Myocyte (in vitro differentiated cells): Measurements from ENCODE around the gene PIK3IP1. TPM values are rescaled to one million over a fixed set of nuclear protein-coding genes. Genes with fewer than 3 reads are reported as not detected.
A peak's percentile ranks its signal among the peaks of the same experiment; 100 is the strongest.
"Not testable (repeated sequence)": the region's sequence is repeated elsewhere in the genome, so short reads cannot be mapped to it uniquely, and the experiment has no call there.

Source experiments
- DNase-seq: peaks from one replicate; pipeline ENCODE4 v3.0.0-alpha.2; 2012; ENCODE audit warnings: low read depth
- polyA plus RNA-seq: library from polyadenylated mRNA; unstranded; fragments of >200 nt; gene quantifications from one replicate; pipeline ENCODE4 v1.2.1, GENCODE V29; 2012; ENCODE audit warnings: missing spikeins
- total RNA-seq: library from RNA; depleted of rRNA; stranded (reverse); fragments of >200 nt; gene quantifications from 2 replicates; pipeline ENCODE4 v1.2.3, GENCODE V29; 2014

Gene PIK3IP1, protein sequence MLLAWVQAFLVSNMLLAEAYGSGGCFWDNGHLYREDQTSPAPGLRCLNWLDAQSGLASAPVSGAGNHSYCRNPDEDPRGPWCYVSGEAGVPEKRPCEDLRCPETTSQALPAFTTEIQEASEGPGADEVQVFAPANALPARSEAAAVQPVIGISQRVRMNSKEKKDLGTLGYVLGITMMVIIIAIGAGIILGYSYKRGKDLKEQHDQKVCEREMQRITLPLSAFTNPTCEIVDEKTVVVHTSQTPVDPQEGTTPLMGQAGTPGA
- total RNA-seq: 10.9 and 16.0 TPM in 2 replicates
- polyA plus RNA-seq: 33.3 TPM

DNA sequence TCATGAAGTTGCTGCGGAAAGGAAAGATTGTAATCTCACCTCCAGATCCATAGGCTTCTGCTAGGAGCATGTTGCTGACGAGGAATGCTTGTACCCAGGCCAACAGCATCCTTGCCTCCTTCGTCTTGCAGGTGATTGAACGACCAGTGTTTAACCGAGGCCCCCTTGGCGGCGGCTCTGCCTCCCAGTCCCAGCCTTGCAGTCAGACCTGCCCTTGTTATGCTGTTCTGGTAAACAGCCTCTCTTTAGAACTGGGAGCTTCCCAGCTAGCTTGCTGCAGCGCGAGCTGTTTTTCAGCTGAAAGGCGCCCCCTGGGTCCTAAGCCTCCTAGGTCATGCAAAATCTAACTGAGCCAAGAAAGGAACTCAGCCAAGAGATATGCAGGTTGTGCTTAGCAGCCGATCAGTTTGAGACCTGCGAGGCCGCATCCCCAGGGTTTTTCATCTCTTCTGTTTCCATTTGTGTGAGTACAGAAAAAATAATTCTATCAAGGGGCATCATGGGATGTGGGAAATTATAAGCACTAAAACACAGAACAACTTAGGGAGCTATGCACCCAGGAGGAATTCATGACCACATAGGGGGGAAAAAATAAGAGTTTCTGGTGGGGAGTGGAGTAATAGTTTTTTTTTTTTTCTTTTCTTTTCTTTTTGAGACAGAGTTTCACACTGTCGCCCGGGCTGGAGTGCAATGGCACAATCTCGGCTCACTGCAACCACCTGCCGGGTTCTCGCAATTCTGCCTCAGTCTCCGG is at the start of gene PIK3IP1:
PIK3IP1 (minus strand) TSS at position 253 of the 754 bp plus-strand sequence; CDS start at position 109, 144 bp downstream.
- DNase-seq: peak; percentile 84

GRCh38 chr22:31341386-31342088 is 49.2 kb upstream of the PIK3IP1 start:
- no peak for DNase-seq

DNA sequence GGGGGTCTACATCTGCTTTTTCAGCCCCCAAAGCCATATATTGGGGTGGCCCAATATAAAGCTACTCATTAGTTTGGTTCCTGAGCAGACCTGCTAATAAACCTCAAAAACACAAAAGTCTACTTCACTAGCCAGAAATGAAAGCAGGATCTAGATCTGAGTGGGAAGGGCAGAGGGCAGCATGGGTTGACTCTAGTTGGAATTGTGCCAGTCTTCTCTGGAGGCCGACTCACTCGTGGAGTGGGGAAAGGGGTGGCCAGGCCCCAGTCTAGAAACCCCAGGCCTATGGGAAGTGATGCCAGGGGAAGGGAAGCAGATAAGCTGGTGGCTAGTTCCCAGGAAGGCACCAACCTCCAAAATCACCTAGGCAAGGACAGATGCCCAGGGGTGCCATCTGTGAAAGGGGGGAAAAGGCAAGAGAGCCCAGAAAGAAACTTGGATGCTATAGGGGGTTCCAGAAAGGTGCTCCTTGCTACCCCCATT is 48.5 kb upstream of the PIK3IP1 start:
- DNase-seq: no peak

DNA sequence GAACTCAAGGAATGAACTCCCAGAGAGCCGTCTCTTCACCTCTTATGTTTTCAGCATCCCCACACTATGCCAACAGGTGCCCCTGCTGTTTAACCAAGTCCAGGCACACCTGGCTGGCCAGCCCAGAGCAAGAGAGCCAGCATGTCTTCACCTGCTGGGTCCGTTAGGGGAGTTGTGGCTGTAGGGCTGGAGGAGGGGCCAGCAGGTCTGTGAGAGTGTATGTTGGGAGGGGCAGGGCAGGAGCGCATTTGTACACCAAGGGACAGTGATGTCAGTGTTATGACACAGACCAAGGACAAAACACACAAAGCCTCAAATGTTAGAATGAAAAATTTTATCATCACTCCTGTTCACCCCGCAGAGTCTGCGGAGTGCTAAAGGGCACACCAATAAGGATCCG is 48.1 kb upstream of the PIK3IP1 start:
- DNase-seq: no peak

DNA sequence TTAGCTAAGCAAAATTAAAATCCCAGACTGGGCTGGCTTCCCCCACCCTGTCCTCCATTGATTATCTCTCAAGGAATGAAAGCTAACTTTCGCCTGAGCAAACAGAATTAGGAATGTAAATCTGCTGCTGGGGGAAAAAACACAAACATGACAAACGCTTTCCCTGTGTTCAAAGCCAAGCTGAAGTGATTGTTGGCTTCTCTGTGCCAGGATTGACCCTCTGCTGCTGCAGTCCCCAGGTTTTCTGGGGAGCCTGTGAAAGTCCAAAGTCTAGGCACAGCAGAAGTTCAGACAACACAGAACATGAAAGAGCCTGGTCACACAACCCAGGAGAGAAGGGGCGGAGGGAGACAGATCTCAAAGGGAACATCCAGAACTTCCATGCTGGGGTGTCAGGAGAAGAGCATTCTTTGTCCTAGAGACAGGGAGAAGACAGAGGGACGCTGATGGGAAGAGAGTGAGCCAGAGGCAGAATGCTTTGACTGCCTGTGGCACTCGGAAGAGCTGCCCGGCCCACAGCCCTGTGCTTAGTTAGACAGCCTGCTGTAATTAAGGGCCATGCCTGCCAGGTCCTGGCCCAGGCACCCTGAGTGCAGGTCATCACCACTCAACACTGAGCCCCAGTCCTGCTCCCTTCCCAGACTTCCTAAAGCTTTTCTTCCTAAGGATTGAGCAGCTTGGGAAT is 47.0 kb upstream of the PIK3IP1 start:
- DNase-seq: no peak

DNA sequence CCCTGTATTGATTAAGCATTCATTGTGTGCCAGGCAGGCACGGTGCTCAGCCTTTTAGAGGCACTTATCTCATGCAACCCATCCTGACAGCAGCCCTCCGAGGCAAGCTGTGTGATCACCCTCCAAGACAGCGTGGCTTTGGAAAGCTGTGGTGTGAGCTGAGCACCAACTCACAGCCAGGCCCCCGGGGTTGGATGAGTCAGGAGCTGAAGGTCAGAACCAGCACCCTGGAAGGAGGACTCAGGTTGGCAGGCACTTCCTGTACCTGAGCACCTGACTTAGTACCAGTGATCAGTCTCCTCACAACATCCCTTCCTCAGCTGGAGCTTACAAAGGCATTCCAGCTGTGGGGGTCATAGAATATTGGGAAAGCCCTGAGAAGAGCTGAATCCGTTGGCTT is 44.9 kb upstream of the PIK3IP1 start:
- DNase-seq: no peak

DNA sequence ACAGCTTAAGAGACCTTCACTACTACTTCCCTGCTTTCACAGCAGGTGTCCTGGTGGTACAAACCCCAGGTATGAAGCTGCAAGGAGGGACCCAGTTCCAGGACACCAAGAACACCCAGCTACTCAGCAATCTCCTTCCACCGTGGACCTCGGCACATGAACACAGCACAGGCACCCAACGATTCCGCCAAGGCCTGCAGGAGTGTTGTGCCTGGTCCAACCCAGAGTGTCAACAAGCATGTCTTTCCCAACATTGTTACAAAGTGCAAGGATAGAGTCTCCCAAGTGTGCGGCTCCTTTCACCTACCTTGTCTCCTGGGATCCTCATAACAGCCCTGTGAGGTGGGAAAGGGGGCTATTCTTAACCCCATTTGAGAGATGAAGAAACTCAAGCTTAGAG is 42.0 kb upstream of the PIK3IP1 start:
- no peak for DNase-seq

GRCh38 chr22:31333641-31334040 is 41.4 kb upstream of the PIK3IP1 start:
- DNase-seq: no peak

DNA sequence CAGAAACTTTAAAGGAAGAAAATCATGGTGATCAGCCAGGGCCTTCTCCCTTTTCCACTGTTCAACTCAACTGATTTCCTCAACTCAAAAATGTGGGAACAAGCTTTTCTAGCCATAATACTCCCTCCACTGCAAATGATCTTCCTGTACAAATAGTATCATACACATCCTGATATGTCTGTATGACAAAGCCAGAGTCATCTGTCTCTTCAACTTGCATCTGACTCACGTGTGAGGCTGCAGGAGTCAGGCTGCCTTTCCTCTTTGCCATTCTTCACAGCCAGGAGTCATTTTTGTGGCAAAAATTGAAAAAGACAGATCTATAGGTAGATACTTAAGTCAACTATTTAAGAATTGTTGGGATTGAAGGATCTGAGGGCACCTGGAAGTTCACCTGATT is 40.6 kb upstream of the PIK3IP1 start:
- no peak for DNase-seq

- DNase-seq: peak; percentile 76
These were observed 39.7 kb upstream of the PIK3IP1 start for GRCh38 chr22:31332010-31332409.

- peak; percentile 55 for DNase-seq
These were observed 37.3 kb upstream of the PIK3IP1 start for GRCh38 chr22:31329453-31330215.

- DNase-seq: peak; percentile 92
These were observed 36.7 kb upstream of the PIK3IP1 start for GRCh38 chr22:31329029-31329428.

- DNase-seq: no peak
These were observed 36.3 kb upstream of the PIK3IP1 start for GRCh38 chr22:31328544-31328960.

GRCh38 chr22:31327806-31328543 is 35.7 kb upstream of the PIK3IP1 start:
- peak; percentile 53 for DNase-seq

DNA sequence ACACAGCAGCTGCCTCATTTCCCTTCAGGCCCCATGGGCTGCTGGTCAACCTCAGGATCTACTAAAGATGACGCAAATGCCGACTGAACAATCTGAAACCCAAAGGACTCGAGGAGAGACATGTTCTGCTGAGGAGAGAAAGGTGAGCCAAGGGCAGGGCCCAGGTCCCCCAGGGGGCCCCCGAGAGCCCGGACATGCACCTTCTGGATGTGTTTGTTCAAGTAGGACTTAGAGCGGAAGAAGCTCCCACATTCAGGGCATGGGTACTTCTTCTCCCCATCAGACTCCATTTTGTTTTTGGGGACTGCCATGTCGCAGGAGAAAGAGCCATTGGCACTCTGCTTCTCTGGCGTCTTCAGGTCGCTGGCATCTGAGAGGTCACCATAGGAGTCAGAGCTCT is 34.6 kb upstream of the PIK3IP1 start:
- DNase-seq: peak; percentile 54

GRCh38 chr22:31323578-31324550 is 31.6 kb upstream of the PIK3IP1 start:
- no peak for DNase-seq

DNA sequence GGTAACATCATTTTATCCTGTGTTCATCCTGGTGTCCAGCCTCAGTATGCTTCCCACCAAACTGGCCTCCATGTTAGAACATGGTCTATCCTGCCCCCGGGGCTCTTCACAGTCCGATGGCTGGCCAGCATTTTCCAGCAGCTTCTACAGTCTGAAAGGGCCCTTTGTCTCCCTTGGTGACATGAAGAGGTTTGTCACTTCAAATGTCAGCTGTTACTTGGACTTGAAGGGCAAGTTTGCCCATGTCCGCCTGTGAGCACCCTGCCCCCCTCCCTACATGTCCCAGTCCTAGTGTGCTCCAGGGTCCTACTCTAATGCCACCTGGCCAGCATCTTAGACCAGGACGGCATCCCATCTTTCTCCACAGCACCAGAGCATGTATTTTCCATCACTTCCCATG is 29.1 kb upstream of the PIK3IP1 start:
- DNase-seq: no peak

GRCh38 chr22:31314220-31314619 is 21.9 kb upstream of the PIK3IP1 start:
- not testable (repeated sequence) for DNase-seq
